Measurements from ENCODE around the gene SVIL. TPM values are rescaled to one million over a fixed set of nuclear protein-coding genes. Genes with fewer than 3 reads are reported as not detected.
"Not testable (repeated sequence)": the region's sequence is repeated elsewhere in the genome, so short reads cannot be mapped to it uniquely, and the experiment has no call there.

SVIL gene
- total RNA-seq, 1 donor, result 309 TPM

- TF ChIP-seq CTCF (IDR thresholded peaks at IDR 0.05; ENCODE audit: insufficient read depth, low read length), result no peak
- no peak for DNase-seq (ENCODE audit: low read depth)
- H3K4me3 ChIP-seq (ENCODE audit: low read depth, low read length), result no peak overlapping the region
These were observed 120.5 kb downstream of the SVIL start for GRCh38 chr10:29514306-29514705.

- DNase-seq (ENCODE audit: low read depth), result no peak
- TF ChIP-seq CTCF (IDR thresholded peaks at IDR 0.05; ENCODE audit: insufficient read depth, low read length), result no peak
- H3K4me3 ChIP-seq (ENCODE audit: low read depth, low read length), result no peak overlapping the region
These were observed 122.3 kb downstream of the SVIL start for GRCh38 chr10:29512425-29512974.

- not testable (repeated sequence) for DNase-seq (ENCODE audit: low read depth); H3K4me3 ChIP-seq (ENCODE audit: low read depth, low read length)
These were observed 123.0 kb downstream of the SVIL start for GRCh38 chr10:29511806-29512205.

DNA sequence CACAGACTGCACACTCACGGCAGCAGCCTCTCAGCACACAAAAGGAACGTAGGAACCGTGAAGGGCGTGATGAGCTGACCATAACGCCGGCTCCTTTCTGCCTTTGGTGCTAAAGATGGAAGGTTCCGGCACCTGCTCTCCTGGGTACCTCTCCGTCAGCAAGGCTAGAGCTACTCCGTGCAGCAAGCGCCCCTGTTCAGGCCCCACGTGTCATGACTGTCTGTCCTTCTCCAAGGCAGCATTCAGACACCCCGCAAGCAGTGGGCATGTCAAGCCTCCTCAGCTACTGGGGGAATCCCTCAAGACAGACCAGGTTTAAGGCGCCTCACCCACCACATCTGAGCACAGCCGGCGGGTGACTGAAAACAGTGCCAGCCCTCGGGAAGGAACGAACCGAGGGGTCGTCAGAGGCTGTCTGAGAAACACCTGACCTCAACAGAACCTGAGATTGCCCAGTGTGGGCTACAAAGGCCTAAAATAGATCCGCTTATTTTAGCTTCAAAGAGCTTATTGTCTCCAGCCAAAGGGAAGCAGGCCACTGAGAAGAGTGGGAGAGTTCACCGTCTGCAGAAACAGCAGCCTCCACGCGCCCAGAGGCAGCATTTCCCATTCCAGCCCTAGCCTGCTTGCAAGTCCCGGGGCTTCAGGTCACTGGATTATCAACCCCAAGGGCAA lies 124.2 kb downstream of the SVIL start:
- H3K4me3 ChIP-seq (ENCODE audit: low read depth, low read length); DNase-seq (ENCODE audit: low read depth): not testable (repeated sequence)

DNA sequence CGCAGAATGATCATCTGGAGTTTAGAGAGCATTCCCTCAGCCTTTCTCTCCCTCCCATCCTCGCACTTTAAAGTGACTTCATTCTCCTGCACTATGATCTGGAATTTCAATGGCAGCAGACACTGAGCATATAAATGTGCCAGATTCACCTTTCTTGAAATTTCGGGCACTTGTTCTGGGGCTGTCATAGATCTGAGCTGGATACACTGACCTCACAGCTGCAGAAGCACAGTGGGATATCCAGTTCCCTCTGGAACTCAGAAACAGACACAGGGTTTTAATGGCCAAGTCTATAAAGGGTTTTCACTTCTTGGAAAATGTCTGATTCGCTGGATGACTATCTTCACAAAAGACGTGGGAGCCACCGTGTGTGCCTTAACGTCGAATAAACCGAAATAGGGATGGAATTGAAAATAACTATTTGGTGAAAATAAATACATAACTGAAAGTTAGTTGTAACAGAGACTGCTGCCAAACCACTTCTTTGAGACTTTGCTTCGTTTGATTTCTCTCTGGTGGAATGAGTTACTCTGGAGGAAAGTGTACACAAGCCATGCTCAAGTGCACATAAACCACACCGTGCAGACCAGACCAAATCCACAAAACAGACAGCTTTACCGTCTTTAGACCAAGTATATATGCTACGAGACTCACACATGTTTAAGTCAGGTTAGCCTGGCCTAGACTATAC lies 126.1 kb downstream of the SVIL start:
- no peak for DNase-seq (ENCODE audit: low read depth)
- no peak overlapping the region for H3K4me3 ChIP-seq (ENCODE audit: low read depth, low read length)
- TF ChIP-seq CTCF (IDR thresholded peaks at IDR 0.05; ENCODE audit: insufficient read depth, low read length), result no peak

DNA sequence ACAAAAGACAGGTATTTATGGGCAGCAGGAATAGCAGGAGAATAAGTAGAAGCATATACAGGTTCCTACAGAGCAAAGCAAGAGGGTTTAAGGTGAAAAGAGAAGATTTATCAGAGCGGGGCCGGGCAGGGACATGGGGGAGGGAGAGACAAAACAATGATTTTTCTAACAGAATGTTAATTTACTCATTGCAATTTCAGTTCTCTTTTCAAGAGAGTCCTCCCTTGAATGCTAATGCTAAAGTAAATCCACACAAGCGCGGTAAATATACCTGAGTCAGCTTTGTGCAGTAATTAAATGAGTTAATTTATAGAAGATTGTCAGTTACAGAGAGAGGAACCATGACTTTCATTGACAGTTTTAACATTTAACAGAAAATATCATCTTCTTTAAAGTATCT lies 127.0 kb downstream of the SVIL start:
- H3K4me3 ChIP-seq (ENCODE audit: low read depth, low read length); DNase-seq (ENCODE audit: low read depth): not testable (repeated sequence)

- DNase-seq (ENCODE audit: low read depth); H3K4me3 ChIP-seq (ENCODE audit: low read depth, low read length): not testable (repeated sequence)
These were observed 128.3 kb downstream of the SVIL start for GRCh38 chr10:29506324-29506921.

DNA sequence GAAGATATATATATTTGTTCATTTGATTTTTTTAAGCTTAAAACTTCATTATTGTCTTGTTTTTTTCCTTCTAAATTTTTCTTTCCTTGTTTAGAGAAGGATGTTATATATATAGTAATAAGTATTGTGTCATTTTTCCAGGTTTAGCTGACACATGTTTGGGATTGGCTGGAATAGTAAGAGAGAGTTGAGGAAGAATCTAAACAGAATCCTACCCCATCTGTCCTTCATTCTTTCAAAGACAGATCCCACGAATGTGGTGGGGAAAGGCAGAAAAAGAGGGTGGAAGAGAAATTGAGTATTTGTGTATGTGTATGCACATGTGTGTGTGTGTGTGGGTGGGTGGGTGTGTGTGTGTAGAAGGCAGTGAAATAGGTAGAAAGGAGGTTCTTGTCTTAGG lies 132.4 kb downstream of the SVIL start:
- TF ChIP-seq CTCF (IDR thresholded peaks at IDR 0.05; ENCODE audit: insufficient read depth, low read length), result no peak
- no peak overlapping the region for H3K4me3 ChIP-seq (ENCODE audit: low read depth, low read length)
- DNase-seq (ENCODE audit: low read depth), result no peak

DNA sequence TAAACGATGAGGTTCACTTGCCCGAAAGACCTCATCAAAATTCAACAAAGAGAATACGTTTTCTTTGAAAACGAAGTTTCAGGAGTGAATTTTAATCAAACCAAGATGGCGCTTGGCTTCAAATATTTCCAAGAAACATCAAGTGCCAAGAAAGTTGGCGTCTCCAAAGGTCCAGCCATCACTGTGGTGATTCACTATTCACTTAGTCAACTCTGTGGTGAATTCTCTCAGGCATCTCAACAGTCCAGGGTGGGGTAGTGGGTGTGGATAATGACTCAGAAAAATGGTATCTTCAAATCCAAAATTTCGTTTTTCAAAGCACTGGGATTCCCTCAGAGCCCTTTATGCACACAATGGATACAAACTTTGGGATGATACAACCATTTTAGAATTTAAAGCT lies 133.1 kb downstream of the SVIL start:
- no peak overlapping the region for H3K4me3 ChIP-seq (ENCODE audit: low read depth, low read length)
- peak; percentile 96 for DNase-seq (ENCODE audit: low read depth)
- no peak for TF ChIP-seq CTCF (IDR thresholded peaks at IDR 0.05; ENCODE audit: insufficient read depth, low read length)
